Upper lobe of left lung (tissue), 4 donors: ENCODE data around the gene POLE4.

Experiments
- CTCF ChIP-seq, 6 experiments: fragments of 450-650 bp in 4 of 6; fragments of 200-600 bp in 2 of 6; sonication (generic) in 2 of 6; IDR thresholded peaks; one replicate each; pipeline ENCODE4 v1.5.1; 2016 to 2019; ENCODE audit warnings: antibody characterized with exemption in 6 of 6
- EP300 ChIP-seq, 4 donors: sonication (generic); formaldehyde crosslinking; IDR thresholded peaks; one replicate each; pipeline ENCODE4 v1.5.1; 2017; ENCODE audit warnings: antibody characterized with exemption in 4 of 4, control low read depth in 2 of 4
- POLR2A ChIP-seq, 4 donors: fragments of 450-650 bp; IDR thresholded peaks; one replicate each; pipeline ENCODE4 v1.5.1; 2016 to 2017; ENCODE audit warnings: antibody characterized with exemption in 4 of 4, mild to moderate bottlenecking in 2 of 4

DNA sequence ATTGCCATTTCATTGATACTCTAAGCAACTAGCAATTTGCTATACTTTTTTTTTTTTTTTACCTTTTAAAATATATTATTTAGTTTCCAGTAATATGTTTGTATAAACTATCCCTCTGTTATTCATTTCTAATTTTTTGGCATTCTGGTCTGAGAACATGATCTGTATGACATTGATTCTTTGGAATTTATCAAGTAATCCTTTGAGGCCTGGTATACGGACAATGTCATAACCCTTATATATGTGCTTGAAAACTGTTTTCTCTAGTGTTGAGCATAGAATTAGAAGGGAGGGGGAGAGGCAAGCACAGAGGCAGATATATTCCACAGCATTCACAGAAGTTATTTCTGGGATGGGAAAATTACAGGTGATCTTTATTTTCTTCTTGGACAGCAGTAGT, 48.2 kb upstream of the POLE4 start:
- TF ChIP-seq CTCF (IDR thresholded peaks at IDR 0.05) (no peak), EP300 (IDR thresholded peaks at IDR 0.05) (no peak), POLR2A (IDR thresholded peaks at IDR 0.05) (no peak)
